Esophagus squamous epithelium (tissue), 5 donors: ENCODE data around the gene SMG7. TPM values are rescaled to one million over a fixed set of nuclear protein-coding genes. Genes with fewer than 3 reads are reported as not detected.

Experiments used
- DNase-seq: peaks from one replicate; lab custom pipeline; 2025; lab: John Stamatoyannopoulos, UW
- H3K27ac ChIP-seq, 4 donors: fragments of 200-600 bp; sonication (generic); one replicate each; pipeline ENCODE4 v1.5.1; 2016 to 2019; ENCODE audit warnings: mild to moderate bottlenecking in 1 of 4
- H3K27me3 ChIP-seq, 4 donors: fragments of 200-600 bp; sonication (generic); 1 replicate in 3 of 4; 2 replicates in 1 of 4; pipeline versions ENCODE4 v1.5.1 to v1.6.0; 2017 to 2021; ENCODE audit warnings: antibody characterized with exemption in 1 of 4
- H3K36me3 ChIP-seq, 3 donors: fragments of 200-600 bp; sonication (generic); one replicate each; pipeline ENCODE4 v1.5.1; 2016 to 2019
- H3K4me1 ChIP-seq, 3 donors: fragments of 200-600 bp; sonication (generic); one replicate each; pipeline ENCODE4 v1.5.1; 2017 to 2019
- H3K4me3 ChIP-seq, 4 donors: fragments of 200-600 bp; sonication (generic); 1 replicate in 3 of 4; 2 replicates in 1 of 4; pipeline ENCODE4 v1.5.1; 2016 to 2019; ENCODE audit warnings: mild to moderate bottlenecking in 2 of 4, moderate library complexity in 1 of 4
- H3K9me3 ChIP-seq, 3 donors: fragments of 200-600 bp; sonication (generic); one replicate each; pipeline ENCODE4 v1.5.1; 2016 to 2019
- POLR2A ChIP-seq, 4 donors: fragments of 450-650 bp; IDR thresholded peaks; one replicate each; pipeline ENCODE4 v1.6.1; 2017; ENCODE audit warnings: antibody characterized with exemption in 4 of 4, mild to moderate bottlenecking in 4 of 4, moderate library complexity in 3 of 4
- WGBS, 2 donors: methylation state at CpG; one replicate each; pipeline ENCODE4 v1.1.5; 2018; 5-methylcytosine and 5-hydroxymethylcytosine counted together
- intact Hi-C: fragments of 100-400 bp; cut with DNase I; formaldehyde crosslinking; loops from one replicate; pipeline ENCODE4 v1.15.0; 2022
- total RNA-seq, 4 donors: library from RNA; depleted of rRNA; stranded (reverse); fragments of >200 nt; gene quantifications; one replicate each; pipeline ENCODE4 v1.1.0, GENCODE V29; 2016
- TF ChIP-seq, protein P1 (sequence below), 6 experiments: fragments of 450-650 bp in 4 of 6; fragments of 200-600 bp in 2 of 6; sonication (generic) in 2 of 6; IDR thresholded peaks; one replicate each; pipeline ENCODE4 v1.5.1; 2016 to 2019; ENCODE audit warnings: antibody characterized with exemption in 6 of 6, mild to moderate bottlenecking in 4 of 6, moderate library complexity in 4 of 6
- donor health status: DM: yes; HTN: yes; CAD: no.

Gene SMG7
- total RNA-seq, 4 donors from 2014 or later = 15.8 to 46.5 (median 35.3) TPM

DNA sequence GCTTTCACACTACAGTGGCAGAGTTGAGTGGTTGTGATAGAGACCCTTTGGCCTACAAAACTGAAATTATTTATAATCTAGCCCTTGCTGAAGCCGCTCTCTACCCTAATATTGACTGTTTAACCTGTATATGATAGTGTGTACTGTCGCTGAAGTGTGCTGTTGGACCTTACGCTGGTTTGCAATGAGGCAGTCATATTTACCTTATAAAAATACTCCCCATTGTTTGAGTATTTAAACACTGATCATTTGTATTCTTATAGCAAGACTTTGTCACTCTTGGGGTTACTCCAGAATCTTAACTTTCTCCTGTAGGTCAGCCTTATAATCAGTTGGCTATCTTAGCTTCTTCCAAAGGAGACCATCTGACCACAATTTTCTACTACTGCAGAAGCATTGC is 56.3 kb downstream of the SMG7 start:
- Histone ChIP-seq H3K4me1 (no peaks in the 10 kb centered on the region), H3K9me3 (no peaks in the 10 kb centered on the region), H3K4me3 (no peak overlapping the region), H3K36me3 (peaks cover 0 to 96% (median 0%) of the 10 kb centered on the region in 3 donors), H3K27ac (no peak overlapping the region), H3K27me3 (no peaks in the 10 kb centered on the region)
- TF ChIP-seq POLR2A (IDR thresholded peaks at IDR 0.05) = no peak
- TF ChIP-seq, protein P1, sequence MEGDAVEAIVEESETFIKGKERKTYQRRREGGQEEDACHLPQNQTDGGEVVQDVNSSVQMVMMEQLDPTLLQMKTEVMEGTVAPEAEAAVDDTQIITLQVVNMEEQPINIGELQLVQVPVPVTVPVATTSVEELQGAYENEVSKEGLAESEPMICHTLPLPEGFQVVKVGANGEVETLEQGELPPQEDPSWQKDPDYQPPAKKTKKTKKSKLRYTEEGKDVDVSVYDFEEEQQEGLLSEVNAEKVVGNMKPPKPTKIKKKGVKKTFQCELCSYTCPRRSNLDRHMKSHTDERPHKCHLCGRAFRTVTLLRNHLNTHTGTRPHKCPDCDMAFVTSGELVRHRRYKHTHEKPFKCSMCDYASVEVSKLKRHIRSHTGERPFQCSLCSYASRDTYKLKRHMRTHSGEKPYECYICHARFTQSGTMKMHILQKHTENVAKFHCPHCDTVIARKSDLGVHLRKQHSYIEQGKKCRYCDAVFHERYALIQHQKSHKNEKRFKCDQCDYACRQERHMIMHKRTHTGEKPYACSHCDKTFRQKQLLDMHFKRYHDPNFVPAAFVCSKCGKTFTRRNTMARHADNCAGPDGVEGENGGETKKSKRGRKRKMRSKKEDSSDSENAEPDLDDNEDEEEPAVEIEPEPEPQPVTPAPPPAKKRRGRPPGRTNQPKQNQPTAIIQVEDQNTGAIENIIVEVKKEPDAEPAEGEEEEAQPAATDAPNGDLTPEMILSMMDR (IDR thresholded peaks at IDR 0.05) = no peak
- WGBS, 2 donors = 92% methylated on average over 3 of the region's 3 CpGs
- DNase-seq = no peak
- intact Hi-C loops = no loop called here

DNA sequence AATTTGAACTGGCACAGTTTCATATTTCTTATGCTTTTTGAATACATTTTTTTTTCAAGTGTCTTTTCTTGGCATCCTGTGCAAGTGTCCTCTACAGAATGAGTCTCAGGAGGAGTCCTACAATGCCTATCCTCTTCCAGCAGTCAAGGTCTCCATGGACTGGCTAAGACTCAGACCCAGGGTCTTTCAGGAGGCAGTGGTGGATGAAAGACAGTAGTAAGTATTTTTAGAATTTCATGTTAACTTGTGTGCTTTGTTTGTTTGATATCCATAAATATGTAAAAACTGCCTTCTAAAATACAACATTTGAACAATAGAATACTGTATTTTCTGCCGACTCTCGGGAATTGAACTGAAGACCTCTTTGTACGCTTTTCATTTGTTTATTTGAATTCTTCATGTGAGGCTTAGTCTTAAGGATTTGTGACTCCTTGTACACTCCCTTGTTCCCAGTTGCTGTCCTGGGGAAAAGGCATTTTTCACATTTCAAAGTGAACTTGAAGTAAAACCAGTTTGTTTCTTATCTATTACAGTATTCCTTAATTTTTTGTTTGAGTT is 61.4 kb downstream of the SMG7 start:
- WGBS, 2 donors = 77 to 88% methylated on average over 3 of the region's 3 CpGs
- TF ChIP-seq, protein P1 (IDR thresholded peaks at IDR 0.05) = no peak
- TF ChIP-seq POLR2A (IDR thresholded peaks at IDR 0.05) = no peak
- H3K27ac ChIP-seq = no peak overlapping the region
- no peaks in the 10 kb centered on the region for H3K9me3 ChIP-seq
- H3K4me1 ChIP-seq = no peaks in the 10 kb centered on the region
- intact Hi-C loops = no loop called here
- peaks cover 10 to 100% (median 15%) of the 10 kb centered on the region in 3 donors for H3K36me3 ChIP-seq
- no peaks in the 10 kb centered on the region for H3K27me3 ChIP-seq
- no peak overlapping the region for H3K4me3 ChIP-seq
- no peak for DNase-seq

DNA sequence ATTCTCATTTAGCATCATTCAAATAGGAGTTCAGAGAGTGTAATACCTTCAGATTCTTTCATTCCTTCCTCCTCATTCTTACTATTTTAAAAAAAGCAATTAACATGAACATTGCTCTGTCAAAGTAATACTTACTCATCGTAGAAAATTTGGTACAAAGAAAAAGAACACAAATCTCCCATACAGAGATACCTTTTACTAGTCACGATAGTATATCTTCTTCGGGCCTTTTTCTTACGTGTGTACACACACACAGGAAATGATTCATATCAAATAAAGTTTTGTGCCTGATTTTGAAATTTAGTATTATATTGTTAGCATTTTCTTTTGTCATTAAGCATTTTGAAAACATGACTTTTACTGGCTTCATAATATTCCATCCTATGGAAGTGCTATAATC is 65.1 kb downstream of the SMG7 start:
- H3K27me3 ChIP-seq = no peaks in the 10 kb centered on the region
- no peak overlapping the region for H3K4me3 ChIP-seq
- TF ChIP-seq POLR2A (IDR thresholded peaks at IDR 0.05) = no peak
- TF ChIP-seq, protein P1 (IDR thresholded peaks at IDR 0.05) = no peak
- H3K27ac ChIP-seq = no peak overlapping the region
- WGBS, 2 donors = 78 to 88% methylated on average over 4 of the region's 4 CpGs
- intact Hi-C loops = no loop called here
- DNase-seq = no peak
- no peaks in the 10 kb centered on the region for H3K4me1 ChIP-seq
- H3K36me3 ChIP-seq = peaks cover 15 to 100% (median 33%) of the 10 kb centered on the region in 3 donors
- H3K9me3 ChIP-seq = no peaks in the 10 kb centered on the region

DNA sequence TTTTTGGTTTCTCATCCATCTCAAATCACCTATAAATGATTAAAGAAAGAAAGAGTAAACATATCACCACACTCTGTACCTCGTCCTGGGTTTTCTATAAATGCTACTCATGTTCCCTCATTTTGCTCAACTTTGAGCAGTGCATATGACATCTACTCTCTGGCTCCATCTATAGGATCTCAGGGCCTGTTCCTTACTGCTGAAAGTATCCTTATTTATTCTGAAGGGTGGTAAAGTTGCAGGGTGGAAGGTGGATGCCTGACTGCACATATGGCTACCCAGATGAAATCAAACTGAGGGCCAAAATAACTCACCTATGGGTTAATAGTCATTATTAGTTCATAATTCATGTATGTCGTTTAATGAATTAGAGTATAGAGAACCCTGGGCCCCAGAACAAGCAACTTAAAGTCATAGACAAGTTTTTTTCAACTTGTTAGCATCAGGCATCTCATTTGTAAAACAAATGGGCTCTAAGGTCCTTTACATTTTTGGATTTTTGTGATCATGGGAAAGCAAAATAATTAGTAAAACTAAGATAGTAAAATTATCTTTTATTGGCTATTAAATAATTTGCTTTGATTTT is 71.4 kb downstream of the SMG7 start:
- H3K36me3 ChIP-seq = peaks cover 17 to 91% (median 41%) of the 10 kb centered on the region in 3 donors
- intact Hi-C loops = loop anchor here (10.0 kb wide), 1 partner anchor 259 kb away; no protein-coding TSS in a partner anchor

More for the DNA sequence above, 71.4 kb downstream of the SMG7 start:
- DNase-seq = no peak
- Histone ChIP-seq H3K9me3 (no peaks in the 10 kb centered on the region), H3K27ac (peak overlapping the region in 1 of 4 donors; percentile 4), H3K4me1 (no peaks in the 10 kb centered on the region), H3K4me3 (no peak overlapping the region), H3K27me3 (no peaks in the 10 kb centered on the region)
- 25 to 29% methylated on average over 2 of the region's 2 CpGs for WGBS, 2 donors
- TF ChIP-seq, protein P1 (IDR thresholded peaks at IDR 0.05) = peak in 5 of 6 experiments; percentile 46 to 71 (median 52)
- TF ChIP-seq POLR2A (IDR thresholded peaks at IDR 0.05) = no peak
